ENCODE results near the gene RYK.

The RYK gene

GRCh38 chr3:134235577-134236076 lies 15.0 kb downstream of the RYK start:
- Histone ChIP-seq H3K27me3 (ENCODE audit: insufficient read depth, low read length, poor library complexity, severe bottlenecking) (no peaks in the 10 kb centered on the region), H3K36me3 (ENCODE audit: insufficient read depth, low read length) (no peaks in the 10 kb centered on the region), H2AFZ (ENCODE audit: low read length) (no peak overlapping the region), H3F3A (ENCODE audit: low read depth) (no peaks in the 10 kb centered on the region), H3K4me1 (ENCODE audit: insufficient read depth, low read length, poor library complexity, severe bottlenecking) (peaks cover 22% of the 10 kb centered on the region), H3K9ac (ENCODE audit: low read depth, low read length, poor library complexity, severe bottlenecking) (no peak overlapping the region), H3K79me2 (ENCODE audit: insufficient read depth, low read length) (peaks cover 93% of the 10 kb centered on the region), H3K9me2 (replicated peaks; ENCODE audit: low read depth, low read length) (no peaks in the 10 kb centered on the region), H3K4me3 (ENCODE audit: low read length, poor library complexity, severe bottlenecking) (no peak overlapping the region), H3K4me2 (ENCODE audit: low read depth, low read length, poor library complexity, severe bottlenecking) (no peak overlapping the region), H3K9me3 (ENCODE audit: insufficient read depth, low read depth, low read length) (no peaks in the 10 kb centered on the region), H4K20me1 (ENCODE audit: insufficient read depth, low read length, poor library complexity, severe bottlenecking) (peaks cover 71% of the 10 kb centered on the region)
- TF ChIP-seq CTCF (conservative IDR thresholded peaks at IDR 0.05; ENCODE audit: low read length) (no peak), EZH2phosphoT487 (IDR thresholded peaks at IDR 0.05; ENCODE audit: borderline replicate concordance) (no peak)

GRCh38 chr3:134232951-134233350 lies 17.7 kb downstream of the RYK start:
- Histone ChIP-seq H3K36me3 (ENCODE audit: insufficient read depth, low read length) (no peaks in the 10 kb centered on the region), H3K4me1 (ENCODE audit: insufficient read depth, low read length, poor library complexity, severe bottlenecking) (peaks cover 22% of the 10 kb centered on the region), H3K4me3 (ENCODE audit: low read length, poor library complexity, severe bottlenecking) (no peak overlapping the region), H3F3A (ENCODE audit: low read depth) (no peaks in the 10 kb centered on the region), H4K20me1 (ENCODE audit: insufficient read depth, low read length, poor library complexity, severe bottlenecking) (peaks cover 49% of the 10 kb centered on the region), H3K4me2 (ENCODE audit: low read depth, low read length, poor library complexity, severe bottlenecking) (no peak overlapping the region), H3K27me3 (ENCODE audit: insufficient read depth, low read length, poor library complexity, severe bottlenecking) (no peaks in the 10 kb centered on the region), H3K9me2 (replicated peaks; ENCODE audit: low read depth, low read length) (no peaks in the 10 kb centered on the region), H3K79me2 (ENCODE audit: insufficient read depth, low read length) (peaks cover 95% of the 10 kb centered on the region), H2AFZ (ENCODE audit: low read length) (no peak overlapping the region), H3K9ac (ENCODE audit: low read depth, low read length, poor library complexity, severe bottlenecking) (no peak overlapping the region), H3K9me3 (ENCODE audit: insufficient read depth, low read depth, low read length) (no peaks in the 10 kb centered on the region)
- TF ChIP-seq CTCF (conservative IDR thresholded peaks at IDR 0.05; ENCODE audit: low read length) = no peak
- TF ChIP-seq EZH2phosphoT487 (IDR thresholded peaks at IDR 0.05; ENCODE audit: borderline replicate concordance) = no peak

- H3K79me2 ChIP-seq (ENCODE audit: insufficient read depth, low read length) = peaks cover 92% of the 10 kb centered on the region
Measured at GRCh38 chr3:134232151-134232550, 18.5 kb downstream of the RYK start.

More at GRCh38 chr3:134232151-134232550, 18.5 kb downstream of the RYK start:
- Histone ChIP-seq H4K20me1 (ENCODE audit: insufficient read depth, low read length, poor library complexity, severe bottlenecking) (peaks cover 45% of the 10 kb centered on the region), H3K4me3 (ENCODE audit: low read length, poor library complexity, severe bottlenecking) (no peak overlapping the region), H3F3A (ENCODE audit: low read depth) (no peaks in the 10 kb centered on the region), H3K9me2 (replicated peaks; ENCODE audit: low read depth, low read length) (no peaks in the 10 kb centered on the region), H3K9me3 (ENCODE audit: insufficient read depth, low read depth, low read length) (no peaks in the 10 kb centered on the region), H3K4me1 (ENCODE audit: insufficient read depth, low read length, poor library complexity, severe bottlenecking) (peaks cover 22% of the 10 kb centered on the region), H3K4me2 (ENCODE audit: low read depth, low read length, poor library complexity, severe bottlenecking) (peak overlapping the region; percentile 8), H3K9ac (ENCODE audit: low read depth, low read length, poor library complexity, severe bottlenecking) (no peak overlapping the region), H3K27me3 (ENCODE audit: insufficient read depth, low read length, poor library complexity, severe bottlenecking) (no peaks in the 10 kb centered on the region), H2AFZ (ENCODE audit: low read length) (no peak overlapping the region), H3K36me3 (ENCODE audit: insufficient read depth, low read length) (no peaks in the 10 kb centered on the region)
- TF ChIP-seq CTCF (conservative IDR thresholded peaks at IDR 0.05; ENCODE audit: low read length) (no peak), EZH2phosphoT487 (IDR thresholded peaks at IDR 0.05; ENCODE audit: borderline replicate concordance) (no peak)

All from Loucy (cell line).